Fibroblast of villous mesenchyme (primary cell): ENCODE data around the gene ZNF385B. TPM values are rescaled to one million over a fixed set of nuclear protein-coding genes. Genes with fewer than 3 reads are reported as not detected.

Source experiments
- DNase-seq: peaks from one replicate; pipeline ENCODE4 v3.0.0-alpha.2; 2010; ENCODE audit warnings: low read depth
- H3K4me3 ChIP-seq: 2 replicates; pipeline ENCODE4 v1.5.1; 2011; ENCODE audit warnings: low read depth, mild to moderate bottlenecking, low read length
- CTCF ChIP-seq: IDR thresholded peaks from 2 replicates; pipeline ENCODE4 v1.5.1; 2012; ENCODE audit warnings: low read depth, mild to moderate bottlenecking, low read length; ENCODE audit not compliant: insufficient read depth
- total RNA-seq: library from RNA; depleted of rRNA; stranded (reverse); fragments of >200 nt; gene quantifications from 2 replicates; pipeline ENCODE4 v1.2.3, GENCODE V29; 2012

The ZNF385B gene
- total RNA-seq, 1 donor: not detected

- TF ChIP-seq CTCF: no peak
- H3K4me3 ChIP-seq: no peak overlapping the region
- no peak for DNase-seq
Measured at GRCh38 chr2:179538406-179539123, 322.8 kb downstream of the ZNF385B start.

GRCh38 chr2:179536185-179536584 is 325.2 kb downstream of the ZNF385B start:
- no peak overlapping the region for H3K4me3 ChIP-seq
- TF ChIP-seq CTCF: no peak
- no peak for DNase-seq

- TF ChIP-seq CTCF: no peak
- no peak overlapping the region for H3K4me3 ChIP-seq
- DNase-seq: no peak
Measured at GRCh38 chr2:179533875-179534274, 327.5 kb downstream of the ZNF385B start.

GRCh38 chr2:179532863-179533278 is 328.5 kb downstream of the ZNF385B start:
- H3K4me3 ChIP-seq: no peak overlapping the region
- DNase-seq: no peak
- no peak for TF ChIP-seq CTCF

- no peak for DNase-seq
- TF ChIP-seq CTCF: no peak
- H3K4me3 ChIP-seq: no peak overlapping the region
Measured at GRCh38 chr2:179528576-179529069, 332.8 kb downstream of the ZNF385B start.

GRCh38 chr2:179525340-179525739 is 336.1 kb downstream of the ZNF385B start:
- no peak overlapping the region for H3K4me3 ChIP-seq
- no peak for DNase-seq
- TF ChIP-seq CTCF: no peak
